PC-9 (cell line): ENCODE results near the gene PPM1A. TPM values are rescaled to one million over a fixed set of nuclear protein-coding genes. Genes with fewer than 3 reads are reported as not detected.

Source experiments
- BruUV-seq: library from RNA; stranded (reverse); fragments of 400-500 nt; replicated peaks from 2 replicates; lab custom pipeline; 2021; lab: Mats Ljungman, UMichigan
- CTCF ChIA-PET: fragments of 300-600 bp; sonication (Branson Sonifier 250); formaldehyde crosslinking; loops from one replicate; lab custom pipeline; 2022; ENCODE audit warnings: antibody characterized with exemption; lab: Charles Lee
- POLR2A ChIA-PET: fragments of 300-600 bp; sonication (Branson Sonifier 250); formaldehyde crosslinking; loops from one replicate; lab custom pipeline; 2022; ENCODE audit warnings: antibody characterized with exemption; ENCODE audit not compliant: unreplicated experiment; lab: Charles Lee
- DNase-seq, 2 experiments: peaks; one replicate each; pipeline versions ENCODE4 v3.0.0 to v3.0.0-alpha.2; 2015 to 2022; ENCODE audit warnings: mixed read lengths in 1 of 2
- H2AFZ ChIP-seq: fragments of 200-600 bp; sonication (generic); 2 replicates; pipeline ENCODE4 v1.8.1; 2017; ENCODE audit warnings: antibody characterized with exemption
- H3F3A ChIP-seq: fragments of 200-600 bp; sonication (generic); 2 replicates; pipeline ENCODE4 v1.8.1; 2017; ENCODE audit warnings: antibody characterized with exemption, mild to moderate bottlenecking, low read depth; ENCODE audit not compliant: insufficient read depth
- H3K27ac ChIP-seq: fragments of 200-600 bp; sonication (generic); 2 replicates; pipeline ENCODE4 v1.6.1; 2016; ENCODE audit warnings: mixed run types
- H3K27me3 ChIP-seq: fragments of 200-600 bp; sonication (generic); 2 replicates; pipeline ENCODE4 v1.6.1; 2016; ENCODE audit warnings: low read depth, mixed run types; ENCODE audit not compliant: insufficient read depth
- H3K36me3 ChIP-seq: fragments of 200-600 bp; sonication (generic); 2 replicates; pipeline ENCODE4 v1.6.1; 2016; ENCODE audit warnings: low read depth, mixed run types
- H3K4me1 ChIP-seq: fragments of 200-600 bp; sonication (generic); replicated peaks from 2 replicates; pipeline ENCODE4 v1.6.1; 2016; ENCODE audit warnings: mixed run types; ENCODE audit not compliant: insufficient read depth
- H3K4me2 ChIP-seq: fragments of 200-600 bp; sonication (generic); 2 replicates; pipeline ENCODE4 v1.6.1; 2017; ENCODE audit warnings: mixed run types
- H3K4me3 ChIP-seq: fragments of 200-600 bp; sonication (generic); 2 replicates; pipeline ENCODE4 v1.6.1; 2016; ENCODE audit warnings: mixed run types
- H3K79me2 ChIP-seq: fragments of 200-600 bp; sonication (generic); 2 replicates; pipeline ENCODE4 v1.6.1; 2017; ENCODE audit warnings: low read depth, mixed run types
- H3K9me2 ChIP-seq: fragments of 200-600 bp; sonication (generic); 2 replicates; pipeline ENCODE4 v1.8.1; 2017; ENCODE audit warnings: mild to moderate bottlenecking; ENCODE audit not compliant: insufficient read depth
- H3K9me3 ChIP-seq: fragments of 200-600 bp; sonication (generic); 2 replicates; pipeline ENCODE4 v1.8.1; 2016; ENCODE audit warnings: low read depth; ENCODE audit not compliant: insufficient read depth
- H4K20me1 ChIP-seq: fragments of 200-600 bp; sonication (generic); 2 replicates; pipeline ENCODE4 v1.8.1; 2017; ENCODE audit not compliant: insufficient read depth
- CTCF ChIP-seq: fragments of 200-600 bp; sonication (generic); conservative IDR thresholded peaks from 2 replicates; pipeline ENCODE4 v1.6.1; 2017; ENCODE audit warnings: mixed run types, antibody characterized with exemption, mild to moderate bottlenecking, moderate library complexity
- EZH2 ChIP-seq: fragments of 200-600 bp; sonication (generic); IDR thresholded peaks from 2 replicates; pipeline ENCODE4 v1.8.0; 2017; ENCODE audit warnings: antibody characterized with exemption, low read depth
- intact Hi-C: fragments of 100-400 bp; cut with micrococcal nuclease; formaldehyde crosslinking; loops from one replicate; pipeline ENCODE4 v1.10.0; 2022; ENCODE audit not compliant: unreplicated experiment
- total RNA-seq: library from RNA; stranded (reverse); gene quantifications from 2 replicates; pipeline ENCODE4 v1.2.3, GENCODE V29; 2021

PPM1A gene
- total RNA-seq, 1 experiment from 2014 or later = 60.9 TPM

GRCh38 chr14:60204843-60205774 lies 43.9 kb upstream of the PPM1A start:
- CTCF ChIA-PET = no interaction called here
- TF ChIP-seq EZH2 = no peak
- no peak for TF ChIP-seq CTCF
- Histone ChIP-seq H3K4me3 (no peak overlapping the region), H3K9me3 (no peaks in the 10 kb centered on the region; the same call in 1 of the 2 replicates), H3F3A (no peaks in the 10 kb centered on the region), H3K27ac (no peak overlapping the region), H3K4me2 (no peak overlapping the region), H3K27me3 (no peaks in the 10 kb centered on the region), H3K4me1 (no peaks in the 10 kb centered on the region), H3K9me2 (0 out of 2 replicates have a peak, but pooled peaks cover 4% of the 10 kb centered on the region), H3K36me3 (no peaks in the 10 kb centered on the region), H3K79me2 (no peaks in the 10 kb centered on the region), H2AFZ (no peak overlapping the region), H4K20me1 (no peaks in the 10 kb centered on the region)
- intact Hi-C loops = no loop called here
- no TSS peak for BruUV-seq
- POLR2A ChIA-PET = interaction anchor here (0.8 kb wide), 1 partner anchor 9 kb away, joined by 8 read pairs; no protein-coding TSS in a partner anchor
- no peak for DNase-seq

GRCh38 chr14:60206249-60206670 lies 42.8 kb upstream of the PPM1A start:
- no peaks in the 10 kb centered on the region for H3K27me3 ChIP-seq
- H3K4me2 ChIP-seq = no peak overlapping the region
- TF ChIP-seq EZH2 (no peak), CTCF (no peak)
- POLR2A ChIA-PET = no interaction called here
- H3K4me3 ChIP-seq = no peak overlapping the region
- H2AFZ ChIP-seq = no peak overlapping the region
- intact Hi-C loops = no loop called here
- DNase-seq = no peak
- CTCF ChIA-PET = no interaction called here
- no peak overlapping the region for H3K27ac ChIP-seq
- no peaks in the 10 kb centered on the region for H3K79me2 ChIP-seq
- H3K9me3 ChIP-seq = peaks cover 4% of the 10 kb centered on the region; the same call in 1 of the 2 replicates
- H3F3A ChIP-seq = no peaks in the 10 kb centered on the region
- no TSS peak for BruUV-seq
- no peaks in the 10 kb centered on the region for H4K20me1 ChIP-seq
- no peaks in the 10 kb centered on the region for H3K36me3 ChIP-seq
- H3K4me1 ChIP-seq = no peaks in the 10 kb centered on the region
- 0 out of 2 replicates have a peak, but pooled peaks cover 4% of the 10 kb centered on the region for H3K9me2 ChIP-seq

GRCh38 chr14:60206837-60207533 lies 42.0 kb upstream of the PPM1A start:
- H3K79me2 ChIP-seq = no peaks in the 10 kb centered on the region
- no peak overlapping the region; the same call in 1 of the 2 replicates for H2AFZ ChIP-seq
- H4K20me1 ChIP-seq = no peaks in the 10 kb centered on the region
- H3K9me2 ChIP-seq = 0 out of 2 replicates have a peak, but pooled peaks cover 4% of the 10 kb centered on the region
- intact Hi-C loops = no loop called here
- POLR2A ChIA-PET = no interaction called here
- H3K4me1 ChIP-seq = no peaks in the 10 kb centered on the region
- DNase-seq = no peak
- TF ChIP-seq CTCF = no peak
- TF ChIP-seq EZH2 = no peak
- no peaks in the 10 kb centered on the region for H3K27me3 ChIP-seq
- no peaks in the 10 kb centered on the region for H3K36me3 ChIP-seq
- no TSS peak for BruUV-seq
- no peak overlapping the region for H3K4me2 ChIP-seq
- no peak overlapping the region for H3K4me3 ChIP-seq
- no peaks in the 10 kb centered on the region for H3F3A ChIP-seq
- CTCF ChIA-PET = no interaction called here
- peaks cover 4% of the 10 kb centered on the region; the same call in 1 of the 2 replicates for H3K9me3 ChIP-seq
- no peak overlapping the region for H3K27ac ChIP-seq
